ENCODE measurements around the gene TPST2. TPM values are rescaled to one million over a fixed set of nuclear protein-coding genes. Genes with fewer than 3 reads are reported as not detected.

The TPST2 gene
- total RNA-seq, 1 experiment from 2014 or later, result 61.4 TPM

GRCh38 chr22:26481112-26481693 is 108.7 kb downstream of the TPST2 start:
- Histone ChIP-seq H4K20me1 (ENCODE audit: insufficient read depth, low read depth, low read length) (no peaks in the 10 kb centered on the region), H3K27ac (ENCODE audit: low read length) (peak overlapping the region; percentile 91), H3K9ac (ENCODE audit: low read length) (peak overlapping the region; percentile 80), H3K9me3 (ENCODE audit: low read length) (no peaks in the 10 kb centered on the region), H3K79me2 (ENCODE audit: low read length) (peaks cover 95% of the 10 kb centered on the region), H3K4me2 (ENCODE audit: low read depth, low read length, poor library complexity, severe bottlenecking) (peak overlapping the region; percentile 92), H3K4me3 (ENCODE audit: low read length) (peak overlapping the region; percentile 73), H3K9me2 (replicated peaks; ENCODE audit: insufficient read depth, low read length) (no peaks in the 10 kb centered on the region), H2AFZ (ENCODE audit: low read length) (no peak overlapping the region), H3K36me3 (ENCODE audit: insufficient read depth, low read length) (peaks cover 18% of the 10 kb centered on the region; the same call in 1 of the 2 replicates), H3K27me3 (ENCODE audit: low read length) (no peaks in the 10 kb centered on the region), H3K4me1 (ENCODE audit: low read length) (peaks cover 70% of the 10 kb centered on the region)
- DNase-seq, result no peak

GRCh38 chr22:26480611-26480932 is 109.4 kb downstream of the TPST2 start:
- Histone ChIP-seq H3K4me2 (ENCODE audit: low read depth, low read length, poor library complexity, severe bottlenecking) (peak overlapping the region; percentile 92), H3K9me3 (ENCODE audit: low read length) (no peaks in the 10 kb centered on the region), H3K79me2 (ENCODE audit: low read length) (peaks cover 91% of the 10 kb centered on the region), H4K20me1 (ENCODE audit: insufficient read depth, low read depth, low read length) (no peaks in the 10 kb centered on the region), H3K4me1 (ENCODE audit: low read length) (peaks cover 64% of the 10 kb centered on the region), H3K36me3 (ENCODE audit: insufficient read depth, low read length) (peaks cover 15% of the 10 kb centered on the region; the same call in 1 of the 2 replicates), H3K9me2 (replicated peaks; ENCODE audit: insufficient read depth, low read length) (no peaks in the 10 kb centered on the region), H3K27me3 (ENCODE audit: low read length) (no peaks in the 10 kb centered on the region), H3K9ac (ENCODE audit: low read length) (peak overlapping the region; percentile 80), H3K27ac (ENCODE audit: low read length) (peak overlapping the region; percentile 91), H2AFZ (ENCODE audit: low read length) (no peak overlapping the region), H3K4me3 (ENCODE audit: low read length) (peak overlapping the region; percentile 73)
- no peak for DNase-seq

DNA sequence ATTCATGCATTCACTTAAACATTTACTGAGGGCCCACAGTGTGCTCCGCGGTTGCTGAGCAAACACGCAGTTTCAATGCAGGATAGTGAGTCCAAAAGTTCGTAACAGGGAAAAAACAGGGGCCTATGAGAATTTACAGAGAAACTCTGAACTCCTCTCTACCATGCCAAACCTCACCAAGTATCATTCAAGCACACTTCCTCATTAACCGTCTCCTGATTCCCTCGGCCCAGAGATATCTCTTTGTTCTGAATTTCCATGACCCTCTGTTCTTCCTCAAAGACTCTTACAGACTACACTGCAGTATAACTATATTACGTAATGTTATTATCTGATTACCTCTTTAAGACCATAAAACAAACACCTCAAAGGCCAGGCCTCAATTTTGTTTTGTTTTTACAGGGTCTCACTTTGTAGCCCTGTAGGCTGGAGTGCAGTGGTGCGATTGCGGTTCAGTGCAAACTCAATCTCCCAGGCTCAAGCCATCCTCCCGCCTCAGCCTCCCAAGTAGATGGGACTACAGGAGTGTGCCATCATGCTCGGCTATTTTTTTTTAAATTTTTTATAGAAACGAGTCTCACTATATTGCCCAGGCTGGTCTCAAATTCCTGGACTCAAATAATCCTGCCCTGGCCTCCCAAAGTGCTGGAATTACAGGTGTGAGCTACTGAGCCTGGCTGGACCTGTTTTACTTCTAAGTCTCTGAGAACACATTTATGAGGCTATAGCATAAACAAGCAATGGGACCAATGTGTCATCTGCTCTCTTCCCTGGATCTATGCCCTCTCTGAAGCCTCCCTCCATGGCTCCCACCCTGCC is 109.9 kb downstream of the TPST2 start:
- peaks cover 86% of the 10 kb centered on the region for H3K79me2 ChIP-seq (ENCODE audit: low read length)
- H3K9me2 ChIP-seq (replicated peaks; ENCODE audit: insufficient read depth, low read length), result no peaks in the 10 kb centered on the region
- peak overlapping the region; percentile 92 for H3K4me2 ChIP-seq (ENCODE audit: low read depth, low read length, poor library complexity, severe bottlenecking)
- H3K4me1 ChIP-seq (ENCODE audit: low read length), result peaks cover 58% of the 10 kb centered on the region
- no peaks in the 10 kb centered on the region for H4K20me1 ChIP-seq (ENCODE audit: insufficient read depth, low read depth, low read length)
- H3K9me3 ChIP-seq (ENCODE audit: low read length), result no peaks in the 10 kb centered on the region
- DNase-seq, result peak; percentile 68
- H2AFZ ChIP-seq (ENCODE audit: low read length), result peak overlapping the region; percentile 2; the same call in 1 of the 2 replicates
- peak overlapping the region; percentile 73 for H3K4me3 ChIP-seq (ENCODE audit: low read length)
- H3K27me3 ChIP-seq (ENCODE audit: low read length), result no peaks in the 10 kb centered on the region
- H3K9ac ChIP-seq (ENCODE audit: low read length), result peak overlapping the region; percentile 80
- peaks cover 16% of the 10 kb centered on the region for H3K36me3 ChIP-seq (ENCODE audit: insufficient read depth, low read length)
- peak overlapping the region; percentile 91 for H3K27ac ChIP-seq (ENCODE audit: low read length)

- Histone ChIP-seq H3K27ac (ENCODE audit: low read length) (peak overlapping the region; percentile 91), H3K4me3 (ENCODE audit: low read length) (peak overlapping the region; percentile 73), H3K4me1 (ENCODE audit: low read length) (peaks cover 50% of the 10 kb centered on the region), H4K20me1 (ENCODE audit: insufficient read depth, low read depth, low read length) (no peaks in the 10 kb centered on the region), H3K4me2 (ENCODE audit: low read depth, low read length, poor library complexity, severe bottlenecking) (peak overlapping the region; percentile 92), H3K9ac (ENCODE audit: low read length) (peak overlapping the region; percentile 80), H3K9me2 (replicated peaks; ENCODE audit: insufficient read depth, low read length) (no peaks in the 10 kb centered on the region), H2AFZ (ENCODE audit: low read length) (peak overlapping the region; percentile 2; the same call in 1 of the 2 replicates), H3K79me2 (ENCODE audit: low read length) (peaks cover 84% of the 10 kb centered on the region), H3K36me3 (ENCODE audit: insufficient read depth, low read length) (peaks cover 20% of the 10 kb centered on the region), H3K27me3 (ENCODE audit: low read length) (no peaks in the 10 kb centered on the region), H3K9me3 (ENCODE audit: low read length) (no peaks in the 10 kb centered on the region)
- DNase-seq, result peak; percentile 66
Observed at GRCh38 chr22:26479043-26479791, 110.7 kb downstream of the TPST2 start.

DNA sequence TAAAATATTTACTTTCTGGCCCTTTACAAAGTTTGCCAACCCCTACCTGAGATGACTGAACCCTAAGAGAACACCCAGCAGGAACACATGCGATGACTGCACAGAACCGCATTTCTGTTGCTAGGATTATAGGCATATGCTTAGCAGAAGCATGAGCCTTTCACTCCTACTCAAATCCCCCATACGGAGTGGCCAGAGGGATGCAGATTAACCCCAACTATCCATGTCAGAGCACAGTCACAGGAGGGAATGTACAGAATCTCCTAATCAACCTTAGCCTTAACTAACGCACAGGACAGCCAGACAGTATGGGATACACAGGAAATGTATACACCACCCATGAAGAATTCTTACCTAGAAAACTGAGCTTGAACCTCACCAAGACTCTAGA is 112.6 kb downstream of the TPST2 start:
- Histone ChIP-seq H3K4me2 (ENCODE audit: low read depth, low read length, poor library complexity, severe bottlenecking) (no peak overlapping the region), H3K36me3 (ENCODE audit: insufficient read depth, low read length) (peaks cover 32% of the 10 kb centered on the region), H3K9me3 (ENCODE audit: low read length) (no peaks in the 10 kb centered on the region), H3K79me2 (ENCODE audit: low read length) (peaks cover 75% of the 10 kb centered on the region), H3K4me3 (ENCODE audit: low read length) (no peak overlapping the region), H3K27me3 (ENCODE audit: low read length) (no peaks in the 10 kb centered on the region), H3K27ac (ENCODE audit: low read length) (no peak overlapping the region), H3K9me2 (replicated peaks; ENCODE audit: insufficient read depth, low read length) (no peaks in the 10 kb centered on the region), H3K9ac (ENCODE audit: low read length) (no peak overlapping the region), H4K20me1 (ENCODE audit: insufficient read depth, low read depth, low read length) (no peaks in the 10 kb centered on the region), H3K4me1 (ENCODE audit: low read length) (peaks cover 43% of the 10 kb centered on the region), H2AFZ (ENCODE audit: low read length) (no peak overlapping the region)
- no peak for DNase-seq

DNA sequence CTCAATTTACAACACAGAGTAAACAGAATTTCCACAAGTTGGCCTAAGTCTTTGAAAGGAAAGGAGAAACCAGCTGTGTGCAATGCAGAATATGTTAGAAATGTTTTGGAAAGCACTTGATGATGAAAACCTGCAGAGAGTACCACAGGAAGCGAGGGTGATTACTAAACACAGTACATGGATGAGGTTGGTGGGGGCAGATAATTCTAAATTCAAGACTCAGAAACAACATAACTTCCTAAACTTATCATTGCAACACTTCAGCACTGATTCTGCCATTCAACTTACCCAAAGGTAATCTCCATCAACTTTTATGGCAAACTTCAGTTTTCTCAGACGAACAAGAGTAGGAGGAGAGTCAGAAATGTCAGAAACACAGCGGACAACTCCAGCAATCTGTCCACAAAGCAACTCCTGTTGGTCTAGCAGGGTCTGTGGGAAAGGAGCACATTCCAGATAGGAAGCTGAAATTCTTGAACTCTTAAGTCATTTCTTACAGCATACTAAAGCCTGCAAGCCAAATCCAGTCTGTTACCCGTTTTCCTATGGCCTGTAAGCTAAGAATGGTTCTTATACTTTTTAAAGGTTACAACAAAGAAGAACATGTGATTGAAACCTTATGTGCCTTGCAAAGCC is 113.1 kb downstream of the TPST2 start:
- Histone ChIP-seq H2AFZ (ENCODE audit: low read length) (no peak overlapping the region), H3K4me2 (ENCODE audit: low read depth, low read length, poor library complexity, severe bottlenecking) (no peak overlapping the region), H3K36me3 (ENCODE audit: insufficient read depth, low read length) (peaks cover 37% of the 10 kb centered on the region), H3K27ac (ENCODE audit: low read length) (no peak overlapping the region), H3K9ac (ENCODE audit: low read length) (no peak overlapping the region), H4K20me1 (ENCODE audit: insufficient read depth, low read depth, low read length) (no peaks in the 10 kb centered on the region), H3K79me2 (ENCODE audit: low read length) (peaks cover 70% of the 10 kb centered on the region), H3K9me2 (replicated peaks; ENCODE audit: insufficient read depth, low read length) (no peaks in the 10 kb centered on the region), H3K27me3 (ENCODE audit: low read length) (no peaks in the 10 kb centered on the region), H3K4me3 (ENCODE audit: low read length) (no peak overlapping the region), H3K4me1 (ENCODE audit: low read length) (peaks cover 37% of the 10 kb centered on the region), H3K9me3 (ENCODE audit: low read length) (no peaks in the 10 kb centered on the region)
- DNase-seq, result no peak

GRCh38 chr22:26474682-26475081 is 115.2 kb downstream of the TPST2 start:
- H3K4me1 ChIP-seq (ENCODE audit: low read length), result peaks cover 16% of the 10 kb centered on the region
- H4K20me1 ChIP-seq (ENCODE audit: insufficient read depth, low read depth, low read length), result no peaks in the 10 kb centered on the region
- no peak overlapping the region for H3K4me3 ChIP-seq (ENCODE audit: low read length)
- H3K27ac ChIP-seq (ENCODE audit: low read length), result no peak overlapping the region
- H3K27me3 ChIP-seq (ENCODE audit: low read length), result no peaks in the 10 kb centered on the region
- DNase-seq, result no peak
- no peak overlapping the region for H3K9ac ChIP-seq (ENCODE audit: low read length)
- no peak overlapping the region for H2AFZ ChIP-seq (ENCODE audit: low read length)
- H3K4me2 ChIP-seq (ENCODE audit: low read depth, low read length, poor library complexity, severe bottlenecking), result no peak overlapping the region
- peaks cover 49% of the 10 kb centered on the region for H3K36me3 ChIP-seq (ENCODE audit: insufficient read depth, low read length)
- peaks cover 49% of the 10 kb centered on the region for H3K79me2 ChIP-seq (ENCODE audit: low read length)
- no peaks in the 10 kb centered on the region for H3K9me2 ChIP-seq (replicated peaks; ENCODE audit: insufficient read depth, low read length)
- no peaks in the 10 kb centered on the region for H3K9me3 ChIP-seq (ENCODE audit: low read length)

Measured in Karpas-422 (cell line).